Pancreas (tissue), 10 donors: ENCODE data around the gene PAK6. TPM values are rescaled to one million over a fixed set of nuclear protein-coding genes. Genes with fewer than 3 reads are reported as not detected.

Experiments
- ATAC-seq, 4 donors: fragments of 200-7000 bp; cut with Tn5 transposase; one replicate each; pipeline versions ENCODE4 v1.8.0 to v1.9.1; 2020; ENCODE audit warnings: mild to moderate bottlenecking in 4 of 4, moderate library complexity in 4 of 4
- DNase-seq, 6 donors: peaks; one replicate each; pipeline ENCODE4 v3.0.0-alpha.2; 2020
- FAIRE-seq: peaks from 2 replicates; lab custom pipeline; 2012; peaks lifted over from hg19 to GRCh38; lab: Jason Lieb, UNC
- H3K27ac ChIP-seq, 4 donors: fragments of 200-600 bp; sonication (generic); 1 replicate in 3 of 4; 2 replicates in 1 of 4; pipeline versions ENCODE4 v1.5.0 to v1.8.0; 2020
- H3K27me3 ChIP-seq, 4 donors: fragments of 200-600 bp; one replicate each; pipeline ENCODE4 v1.8.0; 2021
- H3K36me3 ChIP-seq, 3 donors: fragments of 200-600 bp; sonication (generic) in 1 of 3; one replicate each; pipeline versions ENCODE4 v1.5.0 to v1.8.0; 2020 to 2021
- H3K4me1 ChIP-seq, 3 donors: fragments of 200-600 bp; one replicate each; pipeline ENCODE4 v1.8.0; 2021
- H3K4me3 ChIP-seq, 4 donors: fragments of 200-600 bp; sonication (generic) in 2 of 4; one replicate each; pipeline versions ENCODE4 v1.5.0 to v1.8.0; 2020 to 2021
- H3K9me3 ChIP-seq, 4 donors: fragments of 200-600 bp; one replicate each; pipeline ENCODE4 v1.8.0; 2021
- CTCF ChIP-seq, 4 donors: fragments of 200-600 bp; sonication (generic) in 3 of 4; IDR thresholded peaks; one replicate each; pipeline versions ENCODE4 v1.5.0 to v1.8.0; 2021; ENCODE audit warnings: antibody characterized with exemption in 4 of 4
- WGBS, 2 donors: extraction: QIAGEN DNeasy Blood & Tissue Kit; methylation state at CpG; one replicate each; pipeline ENCODE4 v1.1.7; 2013; 5-methylcytosine and 5-hydroxymethylcytosine counted together
- intact Hi-C, 3 donors: fragments of 100-400 bp; cut with DNase I; formaldehyde crosslinking; loops; one replicate each; pipeline versions ENCODE4 v1.11.1 to v1.14.2; 2022
- polyA plus RNA-seq, 2 donors: library from polyadenylated mRNA; stranded (reverse); fragments of 200-250 nt; gene quantifications; one replicate each; pipeline ENCODE4 v1.2.3, GENCODE V29; 2013
- total RNA-seq, 6 donors: library from RNA; stranded (reverse); fragmentation: NEBNext Ultra II Directional in 4 of 6; extraction: Animal tissue kit (Norgen Biotek cat#: 25700) in 4 of 6; gene quantifications; one replicate each; pipeline versions ENCODE4 v1.2.1 to v1.2.4, GENCODE V29; 2021 to 2023
- donor health status: healthy with polysubstance abuse.
- donor health status: DM: no; HTN: no; CAD: no; lungs with moderate emphysema.
- donor health status: DM: no; HTN: no; CAD: no.
- donor health status: control.
- donor health status: control.
- donor health status: Bipolar disorder and iron deficiency.
- donor health status: DM: yes; HTN: yes; CAD: no.
- donor health status: DM: no; HTN: no; CAD: no.
- donor health status: DM: no; HTN: no; CAD: no.
- donor health status: DM: yes; HTN: yes; CAD: no.

The PAK6 gene
- total and polyA plus RNA-seq, 8 donors, result 3.2 to 6.4 (median 4.6) TPM

- FAIRE-seq, result no peak
- Histone ChIP-seq H3K9me3 (no peaks in the 10 kb centered on the region), H3K27ac (no peak overlapping the region), H3K4me3 (no peak overlapping the region), H3K27me3 (no peaks in the 10 kb centered on the region), H3K4me1 (peaks cover 0 to 10% (median 0%) of the 10 kb centered on the region in 3 donors), H3K36me3 (no peaks in the 10 kb centered on the region)
- peak in 3 of 4 donors; percentile 31 to 51 (median 35) for ATAC-seq
- TF ChIP-seq CTCF (IDR thresholded peaks at IDR 0.05), result no peak
- 60 to 83% methylated on average over 17 of the region's 17 CpGs for WGBS, 2 donors
- intact Hi-C loops, result no loop called here
- peak in 2 of 6 donors; percentile 38 to 70 for DNase-seq
These were observed 17.9 kb downstream of the PAK6 start for GRCh38 chr15:40256638-40257235.

DNA sequence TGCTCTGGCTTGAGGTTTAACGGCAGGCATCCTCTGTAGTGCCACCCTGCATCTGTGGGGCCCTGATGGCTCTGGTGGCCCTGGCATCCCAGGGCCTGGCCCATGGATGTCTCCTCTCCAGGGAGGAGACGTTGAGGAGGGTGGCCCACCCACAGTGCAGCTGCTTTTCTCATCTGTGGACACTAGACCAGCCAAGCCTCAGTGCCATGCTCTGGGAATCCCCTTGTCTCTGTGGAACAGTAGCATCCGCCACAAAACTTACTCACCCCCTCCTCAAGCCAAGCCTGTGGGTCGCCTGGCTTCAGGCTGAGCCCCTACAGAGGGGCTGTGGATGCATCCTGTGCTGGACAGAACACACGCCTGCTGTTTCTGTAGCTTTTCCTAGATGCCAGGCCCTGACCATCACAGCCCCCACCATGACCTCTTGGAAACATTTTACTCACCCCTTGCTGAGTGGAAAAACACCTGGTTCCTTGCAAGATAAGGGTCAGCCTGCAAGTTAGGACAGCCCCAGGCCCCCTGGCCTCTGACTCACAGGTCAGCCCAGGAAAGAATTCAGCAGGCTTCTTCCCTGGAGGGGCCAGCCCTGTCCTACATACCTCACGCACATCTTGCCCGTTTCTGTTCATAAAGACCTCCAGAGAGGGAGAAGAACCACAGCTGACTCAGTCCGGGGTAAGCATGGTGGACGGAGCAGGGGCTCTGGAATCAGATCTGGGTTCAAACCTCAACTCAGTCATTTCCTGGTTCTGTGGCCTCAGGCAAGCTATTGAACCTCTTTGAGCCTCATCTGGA lies 19.0 kb downstream of the PAK6 start:
- no peak overlapping the region for H3K27ac ChIP-seq
- TF ChIP-seq CTCF (IDR thresholded peaks at IDR 0.05), result no peak
- no peaks in the 10 kb centered on the region for H3K9me3 ChIP-seq
- WGBS, 2 donors, result 78 to 87% methylated on average over 9 of the region's 9 CpGs
- H3K4me3 ChIP-seq, result no peak overlapping the region
- no peak for FAIRE-seq
- no peak for ATAC-seq
- peak in 1 of 6 donors; percentile 27 for DNase-seq
- H3K27me3 ChIP-seq, result no peaks in the 10 kb centered on the region
- intact Hi-C loops, result no loop called here
- peaks cover 0 to 10% (median 0%) of the 10 kb centered on the region in 3 donors for H3K4me1 ChIP-seq
- no peaks in the 10 kb centered on the region for H3K36me3 ChIP-seq

GRCh38 chr15:40258544-40258943 lies 19.7 kb downstream of the PAK6 start:
- intact Hi-C loops, result no loop called here
- ATAC-seq (no peak), DNase-seq (peak in 2 of 6 donors; percentile 17 to 45), FAIRE-seq (no peak)
- H3K9me3 ChIP-seq, result no peaks in the 10 kb centered on the region
- no peak overlapping the region for H3K4me3 ChIP-seq
- H3K36me3 ChIP-seq, result no peaks in the 10 kb centered on the region
- H3K27me3 ChIP-seq, result no peaks in the 10 kb centered on the region
- peaks cover 0 to 6% (median 0%) of the 10 kb centered on the region in 3 donors for H3K4me1 ChIP-seq
- no peak for TF ChIP-seq CTCF (IDR thresholded peaks at IDR 0.05)
- H3K27ac ChIP-seq, result no peak overlapping the region
- 75 to 76% methylated on average over 8 of the region's 8 CpGs for WGBS, 2 donors

GRCh38 chr15:40259021-40259420 lies 20.2 kb downstream of the PAK6 start:
- H3K9me3 ChIP-seq, result no peaks in the 10 kb centered on the region
- DNase-seq (peak in 2 of 6 donors; percentile 16 to 33), FAIRE-seq (no peak), ATAC-seq (no peak)
- H3K27ac ChIP-seq, result no peak overlapping the region
- H3K4me3 ChIP-seq, result no peak overlapping the region
- 83 to 86% methylated on average over 7 of the region's 7 CpGs for WGBS, 2 donors
- no peak for TF ChIP-seq CTCF (IDR thresholded peaks at IDR 0.05)
- H3K4me1 ChIP-seq, result peaks cover 0 to 1% (median 0%) of the 10 kb centered on the region in 3 donors
- no peaks in the 10 kb centered on the region for H3K36me3 ChIP-seq
- intact Hi-C loops, result no loop called here
- H3K27me3 ChIP-seq, result no peaks in the 10 kb centered on the region
